HG03025 (cell line): ENCODE data around the gene PTPRH.
"Not testable (repeated sequence)": the region's sequence is repeated elsewhere in the genome, so short reads cannot be mapped to it uniquely, and the experiment has no call there.

Source experiments
- ATAC-seq: cut with Tn5 transposase; IDR thresholded peaks from one replicate; pipeline ENCODE4 v1.9.1; 2021; ENCODE audit warnings: mild to moderate bottlenecking, moderate library complexity; ENCODE audit not compliant: unreplicated experiment, low FRiP score

PTPRH gene

DNA sequence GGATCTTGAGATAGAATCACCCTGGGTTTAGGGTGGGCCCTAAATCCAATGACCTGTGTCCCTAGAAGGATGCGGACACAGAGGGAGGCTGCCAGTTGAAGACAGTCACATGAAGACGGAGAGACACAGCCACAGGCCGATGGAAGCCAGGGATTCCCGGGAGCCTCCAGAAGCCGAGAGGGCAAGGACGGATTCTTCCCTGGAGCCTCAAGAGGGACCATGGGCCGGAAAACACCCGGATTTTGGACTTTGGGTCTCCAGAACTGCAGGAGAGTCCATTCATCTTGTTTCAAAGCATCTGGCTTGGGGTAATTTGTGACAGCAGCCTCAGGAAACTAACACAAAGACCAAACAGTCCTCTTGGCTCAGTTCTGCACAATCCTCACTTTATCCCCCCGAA is 17.0 kb upstream of the PTPRH start:
- no peak for ATAC-seq

DNA sequence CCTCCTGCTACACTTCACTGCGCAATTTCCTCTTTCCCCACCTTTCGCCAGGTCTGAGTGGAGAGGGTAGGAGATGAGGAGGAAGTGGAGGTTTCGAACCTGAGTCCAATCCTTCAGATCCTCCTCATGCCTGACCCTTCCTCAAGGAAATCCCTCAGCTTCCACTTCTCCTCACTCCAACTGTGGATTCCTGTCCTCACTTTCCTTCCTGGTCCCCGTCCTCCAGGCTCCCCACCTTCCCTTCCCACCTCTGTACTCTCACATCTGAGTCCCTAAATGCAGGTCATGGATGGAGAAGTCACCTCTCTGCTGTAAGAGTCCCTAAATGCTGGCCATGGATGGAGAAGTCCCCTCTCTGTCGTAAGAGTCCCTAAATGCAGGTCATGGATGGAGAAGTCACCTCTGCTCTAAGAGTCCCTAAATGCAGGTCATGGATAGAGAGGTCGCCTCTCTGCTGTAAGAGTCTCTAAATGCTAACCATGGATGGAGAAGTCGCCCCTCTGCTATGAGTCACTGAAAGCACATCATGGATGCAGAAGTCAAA is 16.2 kb upstream of the PTPRH start:
- no peak for ATAC-seq

GRCh38 chr19:55224679-55225414 is 15.5 kb upstream of the PTPRH start:
- not testable (repeated sequence) for ATAC-seq

- ATAC-seq = no peak
Measured at GRCh38 chr19:55224038-55224665, 14.9 kb upstream of the PTPRH start.

DNA sequence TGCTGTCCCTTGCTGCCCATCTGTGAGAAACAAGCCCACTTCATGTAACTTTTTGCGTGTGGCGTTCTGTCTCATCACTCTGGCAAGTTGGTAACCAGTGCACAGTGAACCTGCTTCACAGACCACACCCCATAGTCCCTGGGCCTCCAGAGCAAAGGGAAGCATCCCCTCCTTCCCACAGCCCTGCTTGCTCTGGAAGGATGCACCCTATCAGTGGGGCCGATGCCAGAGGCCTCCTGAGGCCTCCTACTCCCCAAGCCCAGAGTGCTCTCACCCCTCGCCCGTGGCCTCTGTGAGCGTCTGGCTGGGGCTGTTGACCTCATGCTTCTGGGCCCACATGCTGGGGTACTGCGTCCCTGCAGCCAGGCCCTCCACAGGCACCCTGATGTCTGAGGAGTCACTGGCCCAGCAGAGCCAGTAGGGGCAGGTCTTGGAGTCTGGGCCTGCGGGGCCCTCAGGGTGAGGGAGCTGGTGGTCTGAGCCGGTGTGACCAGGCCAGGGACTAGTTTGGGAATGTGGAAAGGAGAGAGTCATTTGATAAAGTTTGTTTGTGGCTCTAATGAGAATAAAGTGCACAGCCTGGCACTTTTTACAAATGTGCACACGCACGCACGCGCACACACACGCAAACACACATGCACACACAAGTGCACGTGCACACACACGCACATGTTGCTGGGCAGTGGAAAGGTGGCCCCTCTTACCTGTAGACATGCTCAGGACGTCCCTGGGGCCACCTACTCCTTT is 14.2 kb upstream of the PTPRH start:
- no peak for ATAC-seq

DNA sequence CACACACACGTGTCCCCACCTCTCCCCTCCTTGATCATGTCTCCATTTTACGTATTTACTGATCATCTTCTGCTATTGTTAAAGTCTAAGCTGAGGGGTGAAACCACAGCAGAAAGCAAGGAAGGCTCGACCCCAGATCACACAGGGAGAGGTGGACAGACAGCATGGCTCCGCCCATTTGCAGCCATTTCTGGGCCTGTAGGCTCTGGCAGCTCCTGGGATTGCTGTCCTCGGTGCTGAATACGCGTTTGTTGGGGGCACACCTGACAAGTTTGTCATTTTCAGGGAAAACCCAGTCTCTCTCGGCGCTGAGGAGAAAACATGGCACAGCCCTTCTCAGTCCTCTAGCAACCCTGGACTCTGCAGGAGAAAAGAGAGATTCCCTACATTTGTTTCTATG is 11.2 kb upstream of the PTPRH start:
- no peak for ATAC-seq

DNA sequence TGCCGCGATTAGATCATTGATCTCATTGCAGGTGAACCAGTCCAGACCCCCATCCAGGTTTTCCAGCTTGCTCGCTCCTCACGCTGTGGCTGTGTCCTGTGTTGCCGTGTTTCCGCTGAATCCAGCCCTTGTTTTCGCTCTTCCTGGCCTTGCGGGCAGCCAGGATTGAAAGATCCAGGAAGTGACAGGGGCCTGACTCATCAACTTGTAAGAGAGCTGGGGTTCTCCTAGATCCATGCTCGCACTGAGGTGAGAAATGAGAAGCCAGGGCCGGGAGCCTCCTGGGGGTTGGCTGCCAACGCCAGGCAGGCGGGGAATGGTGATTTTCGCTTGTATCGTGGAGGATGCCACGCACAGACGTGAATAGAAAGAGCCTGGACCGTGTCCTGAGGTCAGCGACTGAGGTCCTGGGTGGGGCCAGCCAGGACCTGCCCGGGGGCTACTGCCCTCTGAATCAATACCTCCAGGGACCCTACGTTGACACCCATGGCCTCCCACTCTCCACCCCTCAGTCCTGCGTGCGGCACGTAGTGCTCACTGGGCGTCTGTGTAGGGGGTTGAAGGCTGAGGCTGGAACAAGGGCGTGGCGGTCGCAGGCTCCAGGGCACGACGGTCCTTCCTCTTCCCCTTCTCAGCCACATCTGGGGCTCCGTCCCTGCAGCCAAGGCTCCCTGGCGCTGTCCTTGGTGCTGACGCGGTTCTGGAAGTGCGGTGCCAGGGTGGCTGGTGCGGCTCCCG is 7.3 kb upstream of the PTPRH start:
- ATAC-seq = no peak

- ATAC-seq = no peak
Measured at GRCh38 chr19:55213547-55213946, 4.2 kb upstream of the PTPRH start.

- ATAC-seq = no peak
Measured at GRCh38 chr19:55212447-55212846, 3.1 kb upstream of the PTPRH start.

DNA sequence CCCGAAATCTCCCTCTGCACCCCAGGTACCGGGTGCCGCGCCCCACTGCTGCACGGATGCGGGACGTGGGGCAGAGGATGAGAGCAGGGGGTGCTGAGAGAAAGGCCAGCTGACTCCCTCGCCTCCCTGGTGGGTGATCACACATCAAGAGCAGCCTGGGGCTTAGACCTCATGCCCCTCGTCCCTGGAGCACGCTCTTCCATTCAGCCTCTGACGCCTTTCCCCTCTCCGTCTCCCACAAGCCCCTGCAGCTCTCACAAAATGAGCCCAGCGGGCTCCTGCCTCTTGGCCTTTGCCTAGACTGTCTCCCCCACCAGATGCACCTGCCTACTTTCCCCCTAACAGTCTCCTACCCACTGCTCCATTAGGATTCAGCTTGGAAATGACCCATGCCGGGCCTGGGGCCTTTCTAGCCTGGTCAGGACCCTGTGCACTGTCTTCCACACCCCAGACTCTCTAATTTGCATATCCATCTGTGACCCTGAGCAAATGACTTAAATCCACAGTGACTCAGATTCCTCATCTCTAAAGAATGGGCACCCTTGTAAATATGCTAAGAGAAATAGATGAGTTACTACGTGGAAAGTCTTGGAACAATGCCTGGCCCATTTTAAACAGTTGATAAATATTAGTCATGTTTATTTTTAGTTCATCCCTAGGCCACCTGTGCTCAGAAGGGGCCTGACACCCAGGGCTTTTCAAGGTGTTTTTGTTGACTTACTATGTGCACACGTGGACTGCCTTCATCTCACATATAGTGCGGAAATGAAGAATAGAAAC is 582 bp upstream of the PTPRH start:
- ATAC-seq = no peak

- no peak for ATAC-seq
Measured at GRCh38 chr19:55206664-55207500, 2.4 kb downstream of the PTPRH start.

GRCh38 chr19:55202199-55202598 is 7.1 kb downstream of the PTPRH start:
- ATAC-seq = not testable (repeated sequence)

GRCh38 chr19:55199620-55200204 is 9.6 kb downstream of the PTPRH start:
- no peak for ATAC-seq

- ATAC-seq = no peak
Measured at GRCh38 chr19:55198651-55199050, 10.7 kb downstream of the PTPRH start.

GRCh38 chr19:55197528-55197927 is 11.8 kb downstream of the PTPRH start:
- no peak for ATAC-seq

DNA sequence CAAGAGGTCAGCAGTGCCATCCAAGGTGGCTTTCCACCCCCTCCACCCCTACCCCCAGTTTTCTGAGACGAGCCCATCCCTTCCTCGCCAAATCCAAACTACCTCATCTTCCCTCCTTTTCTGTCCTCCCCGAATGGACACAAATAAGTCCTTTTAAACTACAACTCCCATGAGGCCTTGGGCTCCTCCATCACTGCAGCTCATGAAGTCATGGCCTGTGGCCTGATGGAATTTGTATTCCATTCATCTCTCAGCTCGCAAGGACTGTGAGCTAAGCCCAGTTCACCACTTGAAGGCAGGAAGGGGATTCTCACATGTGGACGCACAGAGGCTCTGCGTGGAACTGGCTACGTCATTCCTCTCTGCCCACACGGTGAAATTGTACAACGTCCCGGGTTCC is 12.5 kb downstream of the PTPRH start:
- ATAC-seq = no peak

- no peak for ATAC-seq
Measured at GRCh38 chr19:55193481-55193880, 15.8 kb downstream of the PTPRH start.

DNA sequence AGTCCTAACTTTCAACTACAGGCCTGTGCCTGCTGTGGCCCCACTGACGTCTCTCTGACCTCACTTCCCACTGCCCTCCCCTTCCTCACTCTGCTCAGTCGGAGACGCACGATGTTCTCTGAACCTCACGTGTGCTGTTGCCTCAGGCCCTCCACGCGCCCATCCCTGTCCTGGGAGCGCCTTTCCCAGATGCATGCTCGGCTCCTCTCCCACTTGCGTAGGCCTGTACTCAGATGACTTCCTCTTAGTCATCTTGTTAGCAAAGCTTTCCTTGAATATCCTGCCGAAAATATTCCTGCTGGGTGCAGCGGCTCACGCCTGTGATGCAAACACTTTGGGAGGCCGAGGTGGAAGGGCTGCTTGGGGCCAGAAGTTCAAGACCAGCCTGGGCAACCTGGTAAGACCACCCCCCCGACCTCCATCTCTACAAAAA is 19.9 kb downstream of the PTPRH start:
- ATAC-seq = no peak

GRCh38 chr19:55188625-55189024 is 20.7 kb downstream of the PTPRH start:
- no peak for ATAC-seq
